NOMO-1 treated with DMSO at 0.1 percent for 48 hours (cell line): ENCODE measurements around the gene EPB41L4A.

Experiments used
- DNase-seq: peaks from one replicate; lab custom pipeline; 2025; ENCODE audit not compliant: unreplicated experiment; lab: John Stamatoyannopoulos, UW

Gene EPB41L4A

GRCh38 chr5:112356178-112356956, 62.7 kb downstream of the EPB41L4A start:
- DNase-seq: no peak

- DNase-seq: no peak
These were observed 63.9 kb downstream of the EPB41L4A start for GRCh38 chr5:112355058-112355685.

GRCh38 chr5:112353678-112354077, 65.4 kb downstream of the EPB41L4A start:
- DNase-seq: no peak

- DNase-seq: no peak
These were observed 67.9 kb downstream of the EPB41L4A start for GRCh38 chr5:112351225-112351624.

GRCh38 chr5:112350626-112351025, 68.5 kb downstream of the EPB41L4A start:
- no peak for DNase-seq

- DNase-seq: no peak
These were observed 69.7 kb downstream of the EPB41L4A start for GRCh38 chr5:112349371-112349770.

- DNase-seq: no peak
These were observed 70.2 kb downstream of the EPB41L4A start for GRCh38 chr5:112348915-112349314.

- no peak for DNase-seq
These were observed 70.7 kb downstream of the EPB41L4A start for GRCh38 chr5:112348387-112348786.

GRCh38 chr5:112346411-112347044, 72.5 kb downstream of the EPB41L4A start:
- DNase-seq: no peak

- DNase-seq: no peak
These were observed 74.5 kb downstream of the EPB41L4A start for GRCh38 chr5:112344540-112344939.

GRCh38 chr5:112342389-112342788, 76.7 kb downstream of the EPB41L4A start:
- no peak for DNase-seq

GRCh38 chr5:112339761-112340160, 79.3 kb downstream of the EPB41L4A start:
- no peak for DNase-seq

- DNase-seq: no peak
These were observed 80.3 kb downstream of the EPB41L4A start for GRCh38 chr5:112338681-112339337.

- DNase-seq: no peak
These were observed 85.7 kb downstream of the EPB41L4A start for GRCh38 chr5:112333331-112333781.

GRCh38 chr5:112331892-112332291, 87.2 kb downstream of the EPB41L4A start:
- DNase-seq: no peak

- no peak for DNase-seq
These were observed 89.5 kb downstream of the EPB41L4A start for GRCh38 chr5:112329419-112330090.

- no peak for DNase-seq
These were observed 95.9 kb downstream of the EPB41L4A start for GRCh38 chr5:112323166-112323565.

- no peak for DNase-seq
These were observed 98.7 kb downstream of the EPB41L4A start for GRCh38 chr5:112320408-112320807.

GRCh38 chr5:112318346-112318745, 100.7 kb downstream of the EPB41L4A start:
- DNase-seq: no peak

- no peak for DNase-seq
These were observed 101.2 kb downstream of the EPB41L4A start for GRCh38 chr5:112317866-112318265.

GRCh38 chr5:112316731-112317130, 102.3 kb downstream of the EPB41L4A start:
- DNase-seq: no peak
